Neural cell (in vitro differentiated cells): ENCODE data around the gene ALAS1. TPM values are rescaled to one million over a fixed set of nuclear protein-coding genes. Genes with fewer than 3 reads are reported as not detected.

Source experiments
- H2AFZ ChIP-seq: fragments of 200-600, 300-800 bp; sonication (generic), shearing (Covaris generic); 2 replicates; pipeline ENCODE4 v1.6.0; 2014; ENCODE audit warnings: low read depth, mild to moderate bottlenecking, antibody characterized with exemption, low read length, moderate library complexity
- H3F3A ChIP-seq: fragments of 200-600 bp; shearing (Covaris generic); 2 replicates; pipeline ENCODE4 v1.6.1; 2016; ENCODE audit warnings: mild to moderate bottlenecking, moderate library complexity, mixed read lengths, antibody characterized with exemption, low read length; ENCODE audit not compliant: insufficient read depth, poor library complexity, severe bottlenecking
- H3K27ac ChIP-seq: fragments of 200-600, 300-800 bp; sonication (generic), shearing (Covaris generic); 2 replicates; pipeline ENCODE4 v1.5.1; 2014; ENCODE audit warnings: mild to moderate bottlenecking, low read length, moderate library complexity
- H3K27me3 ChIP-seq: fragments of 300-800, 200-600 bp; sonication (generic), shearing (Covaris generic); 2 replicates; pipeline ENCODE4 v1.6.0; 2014; ENCODE audit warnings: mild to moderate bottlenecking, low read depth, low read length, moderate library complexity; ENCODE audit not compliant: insufficient read depth
- H3K36me3 ChIP-seq: fragments of 300-800, 200-600 bp; sonication (generic), shearing (Covaris generic); 2 replicates; pipeline ENCODE4 v1.5.1; 2014; ENCODE audit warnings: mild to moderate bottlenecking, antibody characterized with exemption, low read length, moderate library complexity; ENCODE audit not compliant: insufficient read depth
- H3K4me2 ChIP-seq: fragments of 300-800, 200-600 bp; sonication (generic), shearing (Covaris generic); 2 replicates; pipeline ENCODE4 v1.6.0; 2014; ENCODE audit warnings: mild to moderate bottlenecking, low read length
- H3K4me3 ChIP-seq: fragments of 300-800, 200-600 bp; sonication (generic), shearing (Covaris generic); 2 replicates; pipeline ENCODE4 v1.5.1; 2014; ENCODE audit warnings: mild to moderate bottlenecking, low read length, moderate library complexity
- H3K79me2 ChIP-seq: fragments of 200-600 bp; shearing (Covaris generic); replicated peaks from 2 replicates; pipeline ENCODE4 v1.6.0; 2014; ENCODE audit warnings: mild to moderate bottlenecking, low read length, moderate library complexity; ENCODE audit not compliant: insufficient read depth
- H3K9ac ChIP-seq: fragments of 300-800, 200-600 bp; sonication (generic), shearing (Covaris generic); 2 replicates; pipeline ENCODE4 v1.6.1; 2016; ENCODE audit warnings: mild to moderate bottlenecking, low read length, mixed read lengths
- H3K9me2 ChIP-seq: fragments of 200-600 bp; shearing (Covaris generic); 2 replicates; pipeline ENCODE4 v1.6.1; 2016; ENCODE audit warnings: mild to moderate bottlenecking, low read length, mixed read lengths; ENCODE audit not compliant: insufficient read depth
- H3K9me3 ChIP-seq: fragments of 200-600, 300-800 bp; sonication (generic), shearing (Covaris generic); 2 replicates; pipeline ENCODE4 v1.6.1; 2016; ENCODE audit warnings: mild to moderate bottlenecking, mixed run types, low read length, moderate library complexity, mixed read lengths
- H4K20me1 ChIP-seq: fragments of 200-600 bp; shearing (Covaris generic); 2 replicates; pipeline ENCODE4 v1.6.1; 2016; ENCODE audit warnings: mild to moderate bottlenecking, mixed run types; ENCODE audit not compliant: insufficient read depth
- EP300 ChIP-seq: fragments of 450-650 bp; conservative IDR thresholded peaks from 2 replicates; pipeline ENCODE4 v1.6.1; 2014; ENCODE audit warnings: antibody characterized with exemption, mild to moderate bottlenecking, moderate library complexity; ENCODE audit not compliant: poor library complexity, severe bottlenecking
- EZH2 ChIP-seq: fragments of 200-600, 300-800 bp; shearing (Covaris generic), sonication (generic); IDR thresholded peaks from 2 replicates; pipeline ENCODE4 v1.6.1; 2014; ENCODE audit warnings: antibody characterized with exemption, low read length, borderline replicate concordance, mild to moderate bottlenecking; ENCODE audit not compliant: insufficient read depth, poor library complexity, severe bottlenecking
- MXI1 ChIP-seq: fragments of 450-650 bp; conservative IDR thresholded peaks from 2 replicates; pipeline ENCODE4 v1.6.1; 2014; ENCODE audit warnings: antibody characterized with exemption, mild to moderate bottlenecking; ENCODE audit not compliant: poor library complexity, severe bottlenecking
- POLR2AphosphoS5 ChIP-seq: IDR thresholded peaks from 2 replicates; pipeline ENCODE4 v1.6.1; 2012
- RAD21 ChIP-seq: fragments of 450-650 bp; conservative IDR thresholded peaks from 2 replicates; pipeline ENCODE4 v1.6.1; 2014; ENCODE audit warnings: antibody characterized with exemption, mild to moderate bottlenecking, moderate library complexity
- SMC3 ChIP-seq: fragments of 450-650 bp; conservative IDR thresholded peaks from 2 replicates; pipeline ENCODE4 v1.6.1; 2014; ENCODE audit warnings: antibody characterized with exemption, mild to moderate bottlenecking, moderate library complexity; ENCODE audit not compliant: poor library complexity
- TAF1 ChIP-seq: IDR thresholded peaks from 2 replicates; pipeline ENCODE4 v1.6.1; 2012; ENCODE audit warnings: low read depth
- polyA plus RNA-seq: library from polyadenylated mRNA; depleted of rRNA; stranded (reverse); fragments of >200 nt; gene quantifications from 2 replicates; pipeline ENCODE4 v1.2.3, GENCODE V29; 2014
- TF ChIP-seq, protein P1 (sequence below): fragments of 450-650 bp; IDR thresholded peaks from 2 replicates; pipeline ENCODE4 v1.5.1; 2014; ENCODE audit warnings: antibody characterized with exemption, mild to moderate bottlenecking, moderate library complexity; ENCODE audit not compliant: poor library complexity, severe bottlenecking
- TF ChIP-seq, protein P2 (sequence below): IDR thresholded peaks from 2 replicates; pipeline ENCODE4 v1.6.1; 2012; ENCODE audit warnings: borderline replicate concordance

ALAS1 gene
- polyA plus RNA-seq, 1 donor from 2014 or later: 66.0 TPM

DNA sequence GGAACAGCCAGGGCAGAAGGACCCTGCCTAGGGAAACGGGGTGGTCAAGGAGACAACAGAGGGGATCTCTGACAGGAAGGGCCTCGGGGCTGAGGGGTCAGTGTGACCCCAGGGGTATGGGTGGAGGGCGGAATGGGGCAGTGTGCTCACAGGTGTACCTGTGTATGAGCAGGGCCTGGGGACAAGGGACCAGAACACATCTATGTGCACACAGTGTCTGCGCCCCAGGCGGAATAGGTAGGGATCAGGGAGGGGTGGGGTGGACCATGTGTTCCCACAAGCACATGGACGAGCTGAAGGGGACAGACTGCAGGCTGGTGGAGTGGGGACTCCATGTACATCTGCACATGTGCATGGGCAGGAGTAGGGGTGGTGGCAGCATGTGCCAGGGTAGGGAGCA is 32.5 kb downstream of the ALAS1 start:
- H4K20me1 ChIP-seq: no peaks in the 10 kb centered on the region
- no peaks in the 10 kb centered on the region for H3K9me2 ChIP-seq
- no peaks in the 10 kb centered on the region for H3K27me3 ChIP-seq
- no peak overlapping the region for H3K9ac ChIP-seq
- no peaks in the 10 kb centered on the region for H3K9me3 ChIP-seq
- H3K79me2 ChIP-seq: no peaks in the 10 kb centered on the region
- TF ChIP-seq MXI1 (no peak), SMC3 (no peak)
- TF ChIP-seq, protein P1, sequence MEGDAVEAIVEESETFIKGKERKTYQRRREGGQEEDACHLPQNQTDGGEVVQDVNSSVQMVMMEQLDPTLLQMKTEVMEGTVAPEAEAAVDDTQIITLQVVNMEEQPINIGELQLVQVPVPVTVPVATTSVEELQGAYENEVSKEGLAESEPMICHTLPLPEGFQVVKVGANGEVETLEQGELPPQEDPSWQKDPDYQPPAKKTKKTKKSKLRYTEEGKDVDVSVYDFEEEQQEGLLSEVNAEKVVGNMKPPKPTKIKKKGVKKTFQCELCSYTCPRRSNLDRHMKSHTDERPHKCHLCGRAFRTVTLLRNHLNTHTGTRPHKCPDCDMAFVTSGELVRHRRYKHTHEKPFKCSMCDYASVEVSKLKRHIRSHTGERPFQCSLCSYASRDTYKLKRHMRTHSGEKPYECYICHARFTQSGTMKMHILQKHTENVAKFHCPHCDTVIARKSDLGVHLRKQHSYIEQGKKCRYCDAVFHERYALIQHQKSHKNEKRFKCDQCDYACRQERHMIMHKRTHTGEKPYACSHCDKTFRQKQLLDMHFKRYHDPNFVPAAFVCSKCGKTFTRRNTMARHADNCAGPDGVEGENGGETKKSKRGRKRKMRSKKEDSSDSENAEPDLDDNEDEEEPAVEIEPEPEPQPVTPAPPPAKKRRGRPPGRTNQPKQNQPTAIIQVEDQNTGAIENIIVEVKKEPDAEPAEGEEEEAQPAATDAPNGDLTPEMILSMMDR: no peak
- H3F3A ChIP-seq: no peaks in the 10 kb centered on the region
- H2AFZ ChIP-seq: no peak overlapping the region
- peaks cover 8% of the 10 kb centered on the region for H3K36me3 ChIP-seq
- no peak overlapping the region for H3K4me3 ChIP-seq
- no peak overlapping the region for H3K4me2 ChIP-seq
- H3K27ac ChIP-seq: no peak overlapping the region

GRCh38 chr3:52230889-52231499 is 33.0 kb downstream of the ALAS1 start:
- Histone ChIP-seq H2AFZ (no peak overlapping the region), H3K9me2 (no peaks in the 10 kb centered on the region), H3F3A (no peaks in the 10 kb centered on the region), H4K20me1 (no peaks in the 10 kb centered on the region), H3K27ac (no peak overlapping the region), H3K79me2 (no peaks in the 10 kb centered on the region), H3K4me2 (no peak overlapping the region), H3K27me3 (no peaks in the 10 kb centered on the region), H3K9ac (no peak overlapping the region), H3K9me3 (no peaks in the 10 kb centered on the region), H3K4me3 (no peak overlapping the region), H3K36me3 (peaks cover 8% of the 10 kb centered on the region)
- no peak for TF ChIP-seq RAD21
- no peak for TF ChIP-seq EP300
- no peak for TF ChIP-seq TAF1
- TF ChIP-seq, protein P2, sequence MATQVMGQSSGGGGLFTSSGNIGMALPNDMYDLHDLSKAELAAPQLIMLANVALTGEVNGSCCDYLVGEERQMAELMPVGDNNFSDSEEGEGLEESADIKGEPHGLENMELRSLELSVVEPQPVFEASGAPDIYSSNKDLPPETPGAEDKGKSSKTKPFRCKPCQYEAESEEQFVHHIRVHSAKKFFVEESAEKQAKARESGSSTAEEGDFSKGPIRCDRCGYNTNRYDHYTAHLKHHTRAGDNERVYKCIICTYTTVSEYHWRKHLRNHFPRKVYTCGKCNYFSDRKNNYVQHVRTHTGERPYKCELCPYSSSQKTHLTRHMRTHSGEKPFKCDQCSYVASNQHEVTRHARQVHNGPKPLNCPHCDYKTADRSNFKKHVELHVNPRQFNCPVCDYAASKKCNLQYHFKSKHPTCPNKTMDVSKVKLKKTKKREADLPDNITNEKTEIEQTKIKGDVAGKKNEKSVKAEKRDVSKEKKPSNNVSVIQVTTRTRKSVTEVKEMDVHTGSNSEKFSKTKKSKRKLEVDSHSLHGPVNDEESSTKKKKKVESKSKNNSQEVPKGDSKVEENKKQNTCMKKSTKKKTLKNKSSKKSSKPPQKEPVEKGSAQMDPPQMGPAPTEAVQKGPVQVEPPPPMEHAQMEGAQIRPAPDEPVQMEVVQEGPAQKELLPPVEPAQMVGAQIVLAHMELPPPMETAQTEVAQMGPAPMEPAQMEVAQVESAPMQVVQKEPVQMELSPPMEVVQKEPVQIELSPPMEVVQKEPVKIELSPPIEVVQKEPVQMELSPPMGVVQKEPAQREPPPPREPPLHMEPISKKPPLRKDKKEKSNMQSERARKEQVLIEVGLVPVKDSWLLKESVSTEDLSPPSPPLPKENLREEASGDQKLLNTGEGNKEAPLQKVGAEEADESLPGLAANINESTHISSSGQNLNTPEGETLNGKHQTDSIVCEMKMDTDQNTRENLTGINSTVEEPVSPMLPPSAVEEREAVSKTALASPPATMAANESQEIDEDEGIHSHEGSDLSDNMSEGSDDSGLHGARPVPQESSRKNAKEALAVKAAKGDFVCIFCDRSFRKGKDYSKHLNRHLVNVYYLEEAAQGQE: no peak
- TF ChIP-seq, protein P1: no peak
- no peak for TF ChIP-seq EZH2
- TF ChIP-seq SMC3: no peak
- no peak for TF ChIP-seq POLR2AphosphoS5
- TF ChIP-seq MXI1: no peak
